GM12878 (cell line): ENCODE data around the gene THRAP3.

Experiments
- ATF3 ChIP-seq: IDR thresholded peaks from 2 replicates; pipeline ENCODE4 v1.6.1; 2011; ENCODE audit warnings: low read depth, mild to moderate bottlenecking, low read length, moderate library complexity, borderline replicate concordance; ENCODE audit errors: extremely low read depth
- BMI1 ChIP-seq: fragments of 450-650 bp; IDR thresholded peaks from 2 replicates; pipeline ENCODE4 v1.6.1; 2016; ENCODE audit warnings: mild to moderate bottlenecking, moderate library complexity, borderline replicate concordance
- HDAC2 ChIP-seq: fragments of 200-600 bp; sonication (generic); IDR thresholded peaks from 2 replicates; pipeline ENCODE4 v1.6.1; 2017
- KDM1A ChIP-seq: fragments of 200-600 bp; sonication (generic); IDR thresholded peaks from 2 replicates; pipeline ENCODE4 v1.6.1; 2016; ENCODE audit warnings: borderline replicate concordance
- SP1 ChIP-seq: IDR thresholded peaks from one replicate; pipeline ENCODE4 v1.6.1; 2011; ENCODE audit warnings: low read depth, low read length

- TF ChIP-seq SP1 (no peak), BMI1 (no peak), ATF3 (no peak), KDM1A (no peak), HDAC2 (no peak)
Measured at GRCh38 chr1:36269408-36269838, 45.2 kb downstream of the THRAP3 start.
